GM18909 (cell line): ENCODE measurements around the gene AP4M1.

Experiments used
- ATAC-seq: cut with Tn5 transposase; IDR thresholded peaks from one replicate; pipeline ENCODE4 v1.9.1; 2021; ENCODE audit warnings: mild to moderate bottlenecking; ENCODE audit not compliant: unreplicated experiment, poor library complexity

AP4M1 gene

DNA sequence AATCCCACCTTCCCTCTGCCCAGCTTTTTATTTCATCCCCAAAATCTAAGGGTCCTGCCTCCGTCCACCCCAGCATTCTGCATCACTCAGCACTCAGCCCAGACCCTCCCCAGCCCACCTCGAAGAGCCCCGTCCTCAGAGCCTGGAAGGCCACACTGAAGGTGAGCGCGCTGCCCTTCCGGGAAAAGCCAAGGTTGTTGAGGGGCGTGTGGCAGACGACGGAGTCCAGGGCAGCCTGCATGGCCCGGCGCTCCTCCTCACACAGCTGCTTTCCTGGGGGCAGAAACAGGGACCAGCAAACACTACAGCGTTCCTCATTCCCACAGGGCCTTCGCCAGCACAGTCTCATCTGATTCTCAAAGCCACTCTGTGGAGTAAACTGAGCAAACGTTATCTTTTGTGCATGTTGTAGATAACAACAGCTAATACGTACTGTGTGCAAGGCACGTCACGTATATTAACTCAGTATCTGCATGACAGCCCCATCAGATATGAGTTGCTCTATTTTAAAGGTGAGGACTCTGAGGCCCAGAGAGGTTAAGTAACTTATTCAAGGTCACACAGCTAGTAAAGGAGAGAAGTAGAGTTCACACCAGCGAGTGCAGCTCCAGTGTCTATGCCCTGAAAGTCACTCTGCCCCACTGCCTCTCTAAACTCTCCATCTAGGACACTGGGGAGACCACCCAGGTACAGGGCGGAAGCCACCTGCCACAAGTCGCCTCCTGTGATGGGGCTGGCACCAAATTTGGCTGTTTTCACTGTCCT is 54.3 kb downstream of the AP4M1 start:
- ATAC-seq: no peak

DNA sequence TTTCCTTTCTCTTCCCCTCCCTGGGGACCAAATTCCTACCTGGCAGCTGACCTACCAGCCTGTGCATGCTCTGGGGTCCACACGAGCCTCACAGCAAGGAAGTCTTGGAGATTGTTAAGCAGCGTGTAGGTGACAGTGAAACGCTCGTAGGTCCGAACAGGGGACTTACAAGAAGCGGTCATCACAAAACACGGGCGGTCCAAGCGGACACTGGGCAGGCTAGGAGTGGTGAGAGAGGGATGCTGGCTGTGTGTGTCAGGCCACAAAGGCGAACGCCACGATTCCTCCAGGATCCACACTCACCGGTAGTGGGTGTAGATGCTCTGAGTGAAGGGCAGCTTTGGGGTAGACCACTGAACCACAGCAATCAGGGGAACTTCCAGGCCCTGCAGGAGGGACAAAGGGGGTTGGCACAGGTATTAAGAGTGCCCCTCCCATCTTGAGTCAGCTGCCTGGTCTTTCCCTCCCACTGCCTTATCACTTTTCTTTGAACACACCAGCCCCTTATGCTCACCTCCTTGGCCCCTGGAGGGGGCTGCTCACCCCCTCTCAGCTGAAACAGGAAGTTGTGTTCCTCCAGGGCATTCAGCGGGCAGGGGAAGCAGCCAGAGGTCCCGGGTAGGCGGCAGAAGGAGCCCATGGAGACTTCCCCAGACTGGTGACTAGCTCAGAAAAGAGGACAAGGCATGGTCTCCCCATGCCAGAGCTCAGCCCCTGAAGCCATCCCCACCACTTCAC is 55.1 kb downstream of the AP4M1 start:
- no peak for ATAC-seq

DNA sequence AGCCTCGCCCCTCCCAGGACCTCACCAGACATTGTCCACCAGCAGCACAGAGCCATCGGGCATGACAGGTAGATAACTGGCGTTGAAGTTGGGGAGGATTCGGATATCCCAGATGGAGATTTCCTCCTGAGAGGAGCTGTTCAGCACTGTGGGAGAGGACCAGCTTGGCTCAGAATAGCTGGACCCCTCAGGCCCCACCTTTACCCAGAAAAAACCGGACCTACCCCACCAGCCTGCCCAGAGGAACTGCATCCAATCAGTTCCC is 55.6 kb downstream of the AP4M1 start:
- no peak for ATAC-seq

DNA sequence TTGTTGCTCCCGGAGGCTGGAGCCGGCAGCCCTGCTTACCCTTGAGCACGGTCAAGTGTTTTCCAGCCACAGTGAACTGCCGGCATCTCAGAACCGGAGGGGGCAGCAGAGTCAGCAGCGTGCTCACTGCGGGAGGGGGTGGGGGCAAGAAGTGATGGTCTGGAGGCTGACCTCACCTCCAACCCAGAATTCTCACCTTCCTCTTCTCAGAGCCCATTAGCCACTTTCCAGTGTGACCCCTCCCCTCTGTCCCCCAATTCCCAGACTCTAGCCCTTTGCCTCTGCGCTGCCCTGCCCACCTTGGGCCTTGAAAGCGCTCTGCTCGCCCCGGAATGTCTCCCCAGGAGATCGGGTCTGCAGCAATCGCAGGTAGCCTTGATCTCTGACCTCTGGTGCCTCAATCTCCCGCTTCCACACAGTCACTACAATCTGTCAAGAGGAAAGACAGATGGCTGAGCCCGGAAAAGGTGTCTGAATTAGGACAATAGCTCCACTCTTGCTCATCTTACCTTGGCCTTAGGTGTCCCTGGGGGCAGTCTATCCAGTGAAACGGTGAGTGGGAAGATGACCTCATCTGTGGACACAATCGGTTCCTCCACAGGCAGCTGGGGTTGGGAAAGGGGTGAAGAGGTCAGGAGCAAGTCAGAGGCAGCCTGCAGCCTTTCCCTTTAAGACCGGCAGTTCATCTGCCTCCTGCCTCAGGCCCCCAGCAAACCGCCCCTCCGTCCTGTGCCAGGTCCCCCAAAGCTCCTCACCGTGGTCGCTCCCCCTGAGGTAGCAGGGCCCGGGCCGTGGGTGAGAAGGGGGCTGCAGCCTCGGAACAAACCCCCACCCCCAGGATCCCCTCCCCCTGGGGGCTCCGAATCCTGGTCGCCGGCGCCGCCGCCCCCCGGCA is 56.1 kb downstream of the AP4M1 start:
- ATAC-seq: no peak
